Stimulated activated CD8-positive, alpha-beta memory T cell treated with anti-CD3 and anti-CD28 coated beads, Interleukin-15, amount 100 ng/mL, for 4 hours (primary cell): ENCODE results near the gene SFXN2.
"Not testable (repeated sequence)": the region's sequence is repeated elsewhere in the genome, so short reads cannot be mapped to it uniquely, and the experiment has no call there.

Experiments
- DNase-seq, 2 donors: peaks; one replicate each; pipeline ENCODE4 v3.0.0-alpha.2; 2020; ENCODE audit warnings: low read depth in 2 of 2

SFXN2 gene

DNA sequence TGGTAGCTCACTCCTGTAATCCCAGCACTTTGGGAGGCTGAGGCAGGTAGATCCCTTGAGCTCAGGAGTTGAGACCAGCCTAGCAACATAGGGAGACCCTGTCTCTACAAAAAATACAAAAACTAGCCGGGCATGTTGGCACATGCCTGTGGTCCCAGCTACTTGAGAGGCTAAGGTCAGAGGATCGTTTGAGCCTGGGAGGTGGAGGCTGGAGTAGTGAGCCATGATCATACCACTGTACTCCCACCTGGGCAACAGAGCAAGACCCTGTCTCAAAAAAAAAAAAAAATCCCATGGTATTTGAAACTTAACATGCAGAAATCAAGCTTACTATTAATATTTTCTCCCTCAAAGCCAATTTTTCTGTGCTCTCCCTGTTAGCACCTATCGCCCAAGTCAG is 5.9 kb downstream of the SFXN2 start:
- no peak for DNase-seq

- no peak for DNase-seq
These were observed 6.4 kb downstream of the SFXN2 start for GRCh38 chr10:102720775-102721301.

DNA sequence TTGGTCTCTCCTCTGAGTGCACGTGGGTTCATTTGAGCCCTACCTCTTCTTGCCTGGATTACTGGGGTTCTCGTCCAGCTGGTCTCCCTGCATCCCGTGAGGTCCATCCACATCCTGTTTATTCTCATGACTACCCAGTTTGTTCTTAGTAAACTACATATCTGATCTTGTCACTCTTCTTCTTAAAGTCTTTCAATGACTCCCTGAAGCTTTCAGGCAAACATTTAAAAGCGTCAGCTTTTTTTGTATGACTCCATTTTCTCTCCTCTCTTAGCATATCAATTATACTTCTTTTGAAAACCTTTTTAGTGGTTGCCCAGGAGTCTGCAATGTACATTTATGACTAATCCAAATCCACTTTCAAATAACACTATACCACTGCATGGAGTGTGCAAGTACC is 7.5 kb downstream of the SFXN2 start:
- DNase-seq: no peak

GRCh38 chr10:102723989-102724388 is 9.6 kb downstream of the SFXN2 start:
- no peak for DNase-seq

- no peak for DNase-seq
These were observed 11.8 kb downstream of the SFXN2 start for GRCh38 chr10:102726274-102726673.

GRCh38 chr10:102727037-102727818 is 12.8 kb downstream of the SFXN2 start:
- DNase-seq: no peak

DNA sequence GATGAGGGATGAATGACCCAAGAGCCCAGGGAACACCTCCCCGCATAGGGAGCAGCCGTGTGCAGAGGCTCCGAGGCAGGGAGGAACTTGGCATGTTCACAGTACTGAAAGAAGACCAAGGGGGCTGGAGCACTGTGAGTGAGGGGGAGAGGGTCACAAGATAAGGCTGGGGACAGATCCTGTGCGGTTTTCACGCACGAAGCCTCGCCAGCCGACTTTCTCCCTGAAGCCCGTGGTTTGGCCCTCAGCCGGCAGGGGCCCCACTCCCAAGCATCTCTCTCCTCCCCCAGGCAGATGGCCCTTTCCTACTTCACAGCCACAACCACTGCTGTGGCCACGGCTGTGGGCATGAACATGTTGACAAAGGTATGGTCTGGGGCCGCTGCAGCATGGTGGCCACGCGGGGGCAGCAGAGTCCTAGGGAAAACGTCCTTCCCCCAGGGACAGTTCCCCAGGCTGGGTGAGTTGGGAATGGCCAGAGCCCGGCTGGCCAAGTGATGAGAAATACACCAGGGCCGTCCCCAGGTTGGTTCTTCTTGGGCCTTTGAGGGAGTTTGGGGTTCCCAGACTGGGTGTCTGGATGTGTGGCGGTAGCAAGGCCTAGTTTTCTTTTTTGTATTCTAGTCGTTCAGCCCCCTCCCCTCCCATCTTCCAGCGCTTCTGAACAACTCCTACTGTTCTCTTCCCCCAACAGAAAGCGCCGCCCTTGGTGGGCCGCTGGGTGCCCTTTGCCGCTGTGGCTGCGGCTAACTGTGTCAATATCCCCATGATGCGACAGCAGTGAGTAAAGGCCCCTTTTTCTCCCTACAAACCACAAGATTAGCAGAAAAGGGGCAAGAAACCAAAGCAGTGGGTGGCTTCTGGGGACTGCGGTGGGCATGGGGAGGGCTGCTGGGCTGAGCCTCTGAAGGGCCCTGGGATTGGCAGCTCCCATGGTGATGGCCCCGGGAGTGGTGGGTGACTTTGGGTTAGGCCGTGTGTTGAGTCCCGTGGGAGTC is 14.9 kb downstream of the SFXN2 start:
- peak in 1 of 2 donors; percentile 11 for DNase-seq

GRCh38 chr10:102731222-102731800 is 16.9 kb downstream of the SFXN2 start:
- DNase-seq: no peak

DNA sequence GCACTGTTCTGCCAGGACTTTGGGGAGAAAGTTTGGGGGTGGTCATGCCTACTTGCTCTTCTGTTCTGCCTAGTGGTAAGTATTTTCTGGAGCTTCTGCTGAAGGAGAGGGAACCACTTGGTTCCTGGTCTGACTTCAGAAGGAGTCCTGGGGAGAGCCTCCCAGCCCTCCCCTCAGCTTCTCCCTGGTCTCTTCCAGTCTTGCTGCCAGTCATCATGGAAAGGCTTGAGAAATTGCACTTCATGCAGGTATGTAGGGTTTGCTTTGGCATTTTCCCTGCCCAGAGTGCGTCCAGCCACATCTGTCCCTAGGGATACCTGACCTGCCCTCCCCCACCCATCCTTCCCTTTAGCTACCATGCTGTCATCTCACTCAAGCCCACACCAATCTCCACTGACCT is 18.2 kb downstream of the SFXN2 start:
- DNase-seq: no peak

DNA sequence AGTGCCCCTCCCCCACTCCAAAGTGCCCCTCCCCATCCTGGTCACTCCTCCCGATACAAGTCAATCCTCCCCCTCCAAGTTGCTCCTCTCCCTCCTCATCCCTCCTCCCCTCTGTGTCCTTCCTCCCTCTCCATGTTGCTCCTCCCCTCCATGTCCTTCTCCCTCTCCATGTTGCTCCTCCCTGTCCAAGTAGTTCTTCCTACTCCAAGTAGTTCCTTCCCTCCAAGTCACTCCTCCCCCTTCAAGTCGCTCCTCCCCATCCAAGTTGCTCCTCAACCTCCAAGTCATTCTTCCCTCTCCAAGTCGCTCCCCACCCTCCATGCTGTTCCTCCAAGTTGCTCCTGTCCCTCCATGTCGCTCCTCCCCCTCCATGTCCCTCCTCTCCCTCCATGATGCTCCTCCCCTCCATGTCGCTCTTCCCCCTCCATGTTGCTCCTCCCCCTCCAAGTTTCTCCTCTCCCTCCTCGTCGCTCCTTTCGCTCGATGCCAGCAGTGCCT is 20.7 kb downstream of the SFXN2 start:
- no peak for DNase-seq

GRCh38 chr10:102738692-102739121 is 24.3 kb downstream of the SFXN2 start:
- no peak for DNase-seq

DNA sequence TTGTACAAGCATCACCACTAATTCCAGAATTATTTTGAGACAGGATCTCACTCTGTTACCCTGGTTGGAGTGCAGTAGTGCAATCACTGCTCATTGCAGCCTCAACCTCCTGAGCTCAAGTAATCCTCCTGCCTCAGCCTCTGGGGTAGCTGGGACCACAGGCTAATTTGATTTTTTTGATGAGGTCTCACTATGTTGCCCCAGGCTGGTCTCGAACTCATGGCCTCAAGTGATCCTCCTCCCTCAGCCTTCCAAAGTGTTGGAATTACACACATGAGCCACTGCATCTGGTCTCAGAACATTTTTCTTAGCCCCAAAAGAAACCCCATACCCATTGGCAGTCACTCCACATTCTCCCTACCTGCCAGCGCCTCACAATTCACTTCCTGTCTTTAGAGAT is 25.8 kb downstream of the SFXN2 start:
- DNase-seq: no peak

- DNase-seq: no peak
These were observed 27.3 kb downstream of the SFXN2 start for GRCh38 chr10:102741726-102742237.

DNA sequence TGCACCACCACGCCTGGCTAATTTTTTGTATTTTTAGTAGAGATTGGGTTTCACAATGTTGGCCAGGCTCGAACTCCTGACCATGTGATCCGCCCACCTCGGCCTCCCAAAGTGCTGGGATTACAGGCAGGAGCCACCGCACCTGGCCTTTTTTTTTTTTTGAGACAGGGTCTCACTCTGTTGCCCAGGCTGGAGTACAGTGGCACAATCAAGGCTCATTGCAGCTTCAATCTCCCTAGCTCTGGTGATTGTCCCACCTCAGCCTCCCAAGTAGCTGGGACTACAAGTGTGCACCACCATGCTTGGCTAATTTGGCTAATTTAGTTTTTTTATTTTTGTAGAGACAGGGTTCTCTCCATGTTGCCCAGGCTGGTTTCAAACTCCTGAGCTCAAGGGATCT is 27.9 kb downstream of the SFXN2 start:
- not testable (repeated sequence) for DNase-seq

DNA sequence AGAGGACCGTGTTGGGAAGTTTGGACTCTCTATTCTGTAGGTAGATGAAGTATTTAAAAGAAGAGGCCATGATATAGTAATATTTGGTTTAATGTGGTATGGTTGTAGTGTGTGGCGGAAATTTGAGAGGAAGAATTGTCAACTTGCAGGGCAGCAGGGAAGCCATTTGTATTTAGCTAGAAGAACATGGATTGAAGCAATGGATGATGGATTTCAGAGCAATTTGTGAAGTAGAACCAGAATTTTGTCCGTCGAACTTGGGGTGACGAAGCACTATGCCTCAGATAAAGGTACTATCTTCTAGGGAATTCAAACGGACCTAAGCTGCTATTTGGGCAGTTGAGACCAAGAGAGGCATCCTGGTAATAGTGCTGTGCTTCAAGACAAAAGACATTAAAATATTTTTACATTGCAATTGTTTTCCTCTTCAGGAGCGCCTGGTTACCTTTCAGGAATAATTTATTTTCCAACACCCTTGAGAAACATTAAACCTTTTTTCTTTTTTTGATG is 28.7 kb downstream of the SFXN2 start:
- no peak for DNase-seq

GRCh38 chr10:102743588-102744373 is 29.3 kb downstream of the SFXN2 start, which contains the start of gene WBP1L:
TSS of gene WBP1L (plus strand) at chr10:102743948. CDS start at chr10:102744054, 106 bp downstream.
- DNase-seq: peak; percentile 86 to 91

- DNase-seq: no peak
These were observed 30.1 kb downstream of the SFXN2 start for GRCh38 chr10:102744374-102745051.

DNA sequence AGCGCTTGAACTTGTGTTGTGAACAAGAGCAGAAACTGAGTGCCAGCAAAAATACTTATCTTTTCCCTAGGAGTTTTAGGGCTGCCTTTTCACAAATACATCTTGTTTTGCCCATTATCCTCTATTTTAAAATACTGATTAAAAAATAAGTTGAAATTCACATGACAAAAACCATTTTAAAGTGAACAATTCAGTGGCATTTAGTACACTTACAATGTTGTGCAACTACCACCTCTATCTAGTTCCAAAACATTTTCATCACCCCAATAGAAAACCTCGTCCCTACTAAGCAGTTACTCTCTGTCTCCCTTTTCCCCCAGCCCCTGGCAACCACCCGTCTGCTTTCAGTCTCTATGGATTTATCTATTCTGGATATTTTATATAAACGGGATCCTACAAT is 30.7 kb downstream of the SFXN2 start:
- DNase-seq: no peak

- no peak for DNase-seq
These were observed 38.0 kb downstream of the SFXN2 start for GRCh38 chr10:102752266-102752930.
